ENCODE results near the gene PPP1R10. TPM values are rescaled to one million over a fixed set of nuclear protein-coding genes. Genes with fewer than 3 reads are reported as not detected.

The PPP1R10 gene
- total and polyA plus RNA-seq, 2 of the 13 experiments (the other 11 are each of a cell fraction or from before 2014, with no cell fraction given): 26.3 to 38.4 TPM

DNA sequence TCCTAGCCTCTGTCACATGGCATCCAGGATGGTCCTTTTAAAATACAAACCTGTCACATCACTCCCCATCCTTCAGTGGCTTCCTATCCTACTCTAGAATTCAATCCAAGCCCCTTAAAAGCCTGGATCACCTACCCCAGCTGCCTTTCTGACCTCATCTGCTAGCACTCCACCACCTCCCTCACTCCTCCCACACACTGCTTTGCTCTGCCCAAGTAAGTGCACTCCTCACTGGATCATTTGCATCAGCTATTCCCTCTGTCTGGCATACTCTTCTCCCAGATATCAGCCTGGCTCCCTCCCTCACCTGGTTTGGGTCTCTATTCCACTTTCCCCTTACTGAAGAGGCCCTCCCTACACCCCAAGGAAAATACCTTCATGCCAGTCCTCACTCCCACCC is 40.4 kb upstream of the PPP1R10 start:
- BruUV-seq (replicated peaks): no TSS peak
- intact Hi-C loops (cut with micrococcal nuclease; ENCODE audit: unreplicated experiment) (loop anchor here (5.0 kb wide), 1 partner anchor 40 kb away; the partner anchor contains the start of genes MRPS18B and PPP1R10), in situ Hi-C loops (cut with HindIII; ENCODE audit: extremely low pct_ligation_motif_present, low pct_unique_long_range_greater_than_20kb) (no loop called here)
- Histone ChIP-seq H3K4me2 (ENCODE audit: low read depth, low read length) (no peak overlapping the region), H3K36me3 (replicated peaks in 1 of 2; ENCODE audit: control insufficient read depth in 1 of 2, insufficient read depth in 2 of 2, low read length in 2 of 2) (peaks cover 39 to 72% of the 10 kb centered on the region in 2 experiments), H3K4me1 (ENCODE audit: insufficient read depth, low read length) (peaks cover 53% of the 10 kb centered on the region), H3K27ac (ENCODE audit: extremely low read length, insufficient read depth, low read length) (peak overlapping the region; percentile 80), H3K9me3 (ENCODE audit: low read length) (no peaks in the 10 kb centered on the region), H3K4me3 (replicated peaks in 1 of 3; ENCODE audit: insufficient read depth in 1 of 3, low read depth in 2 of 3, low read length in 3 of 3) (no peak overlapping the region), H3K9ac (ENCODE audit: insufficient read depth, low read depth, low read length) (no peak overlapping the region), H3K79me2 (ENCODE audit: insufficient read depth, low read length) (no peaks in the 10 kb centered on the region), H3K27me3 (ENCODE audit: control insufficient read depth in 1 of 2, insufficient read depth in 2 of 2, low read length in 2 of 2) (no peaks in the 10 kb centered on the region), H2AFZ (ENCODE audit: low read length) (no peak overlapping the region), H4K20me1 (ENCODE audit: insufficient read depth, low read length) (no peaks in the 10 kb centered on the region)
- DNase-seq (ENCODE audit: low spot score): no peak
- TF ChIP-seq SCMH1 (CRISPR knock-in tag; IDR thresholded peaks at IDR 0.05; ENCODE audit: borderline replicate concordance) (no peak), AHR (CRISPR knock-in tag; IDR thresholded peaks at IDR 0.05) (no peak), ZNF652 (CRISPR knock-in tag; IDR thresholded peaks at IDR 0.05; ENCODE audit: borderline replicate concordance, low read depth) (no peak)
- TF ChIP-seq, protein P1, sequence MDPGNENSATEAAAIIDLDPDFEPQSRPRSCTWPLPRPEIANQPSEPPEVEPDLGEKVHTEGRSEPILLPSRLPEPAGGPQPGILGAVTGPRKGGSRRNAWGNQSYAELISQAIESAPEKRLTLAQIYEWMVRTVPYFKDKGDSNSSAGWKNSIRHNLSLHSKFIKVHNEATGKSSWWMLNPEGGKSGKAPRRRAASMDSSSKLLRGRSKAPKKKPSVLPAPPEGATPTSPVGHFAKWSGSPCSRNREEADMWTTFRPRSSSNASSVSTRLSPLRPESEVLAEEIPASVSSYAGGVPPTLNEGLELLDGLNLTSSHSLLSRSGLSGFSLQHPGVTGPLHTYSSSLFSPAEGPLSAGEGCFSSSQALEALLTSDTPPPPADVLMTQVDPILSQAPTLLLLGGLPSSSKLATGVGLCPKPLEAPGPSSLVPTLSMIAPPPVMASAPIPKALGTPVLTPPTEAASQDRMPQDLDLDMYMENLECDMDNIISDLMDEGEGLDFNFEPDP (CRISPR knock-in tag; conservative IDR thresholded peaks at IDR 0.05): 0 out of 2 replicates have a peak, but pooled peaks have one; percentile 13
- ChIA-PET CTCF (ENCODE audit: low intra/inter-chr PET ratio, low total read pairs) (no interaction called here), POLR2A (interaction anchor here (1.4 to 4.8 kb wide), 4 partner anchors 9 to 39 kb away, joined by 3 to 26 read pairs (median 7); partner anchors contain the start of gene DHX16)
- ATAC-seq: 0 out of 3 replicates have a peak, but pooled peaks have one; percentile 2
- no peak for FAIRE-seq

DNA sequence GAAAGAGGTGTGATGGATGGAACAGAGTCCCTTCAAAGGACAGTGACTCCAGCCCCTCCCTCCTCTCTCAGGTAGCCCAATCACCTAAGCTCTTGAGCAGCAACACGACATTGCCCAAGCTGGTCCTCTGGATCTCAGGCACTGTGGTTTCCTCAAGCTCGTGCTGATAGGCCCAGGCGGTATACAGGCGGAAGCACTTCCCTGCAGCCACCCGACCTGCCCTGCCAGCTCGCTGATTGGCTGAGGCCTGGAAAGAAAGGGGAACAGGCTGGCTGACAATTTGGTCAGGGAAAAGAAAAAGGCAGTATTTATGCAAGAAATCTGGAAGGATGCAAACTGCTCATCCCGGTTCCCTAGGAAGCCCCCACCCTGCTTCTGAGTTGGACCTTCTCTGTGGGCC is 39.5 kb upstream of the PPP1R10 start:
- in situ Hi-C loops (cut with HindIII; ENCODE audit: extremely low pct_ligation_motif_present, low pct_unique_long_range_greater_than_20kb) (no loop called here), intact Hi-C loops (cut with micrococcal nuclease; ENCODE audit: unreplicated experiment) (loop anchor here (5.0 kb wide), 1 partner anchor 39 kb away; the partner anchor contains the start of genes MRPS18B and PPP1R10)
- Histone ChIP-seq H3K4me1 (ENCODE audit: insufficient read depth, low read length) (peaks cover 53% of the 10 kb centered on the region), H3K27ac (ENCODE audit: extremely low read length, insufficient read depth, low read length) (peak overlapping the region; percentile 80), H4K20me1 (ENCODE audit: insufficient read depth, low read length) (no peaks in the 10 kb centered on the region), H3K79me2 (ENCODE audit: insufficient read depth, low read length) (no peaks in the 10 kb centered on the region), H3K4me2 (ENCODE audit: low read depth, low read length) (no peak overlapping the region), H2AFZ (ENCODE audit: low read length) (no peak overlapping the region), H3K9ac (ENCODE audit: insufficient read depth, low read depth, low read length) (no peak overlapping the region), H3K36me3 (replicated peaks in 1 of 2; ENCODE audit: control insufficient read depth in 1 of 2, insufficient read depth in 2 of 2, low read length in 2 of 2) (peaks cover 32 to 72% of the 10 kb centered on the region in 2 experiments), H3K4me3 (replicated peaks in 1 of 3; ENCODE audit: insufficient read depth in 1 of 3, low read depth in 2 of 3, low read length in 3 of 3) (no peak overlapping the region), H3K27me3 (ENCODE audit: control insufficient read depth in 1 of 2, insufficient read depth in 2 of 2, low read length in 2 of 2) (no peaks in the 10 kb centered on the region), H3K9me3 (ENCODE audit: low read length) (no peaks in the 10 kb centered on the region)
- CTCF ChIA-PET (ENCODE audit: low intra/inter-chr PET ratio, low total read pairs): no interaction called here
- FAIRE-seq: no peak
- no peak for DNase-seq (ENCODE audit: low spot score)
- POLR2A ChIA-PET: interaction anchor here (1.5 to 4.8 kb wide), 7 partner anchors 8 to 43 kb away, joined by 4 to 36 read pairs (median 9); partner anchors contain the start of genes C6orf136, DHX16, MRPS18B and NRM
- no TSS peak for BruUV-seq (replicated peaks)
- no peak for ATAC-seq
- 90% methylated on average over 7 of the region's 7 CpGs for WGBS (ENCODE audit: low lambda C conversion rate)
- TF ChIP-seq YEATS2 (CRISPR knock-in tag; IDR thresholded peaks at IDR 0.05; ENCODE audit: borderline replicate concordance) (no peak), TGIF2 (CRISPR knock-in tag; IDR thresholded peaks at IDR 0.05) (no peak), STAT5B (CRISPR knock-in tag; IDR thresholded peaks at IDR 0.05) (no peak), SKI (IDR thresholded peaks at IDR 0.05; ENCODE audit: partially characterized antibody) (no peak), MAFG (CRISPR knock-in tag; IDR thresholded peaks at IDR 0.05) (no peak), BCL6 (CRISPR knock-in tag; IDR thresholded peaks at IDR 0.05) (peak; percentile 79), ZNF788 (CRISPR knock-in tag; IDR thresholded peaks at IDR 0.05; ENCODE audit: borderline replicate concordance) (0 out of 2 replicates have a peak, but pooled peaks have one; percentile 48), RFXAP (CRISPR knock-in tag; IDR thresholded peaks at IDR 0.05; ENCODE audit: borderline replicate concordance) (no peak), HMGA1 (CRISPR knock-in tag; conservative IDR thresholded peaks at IDR 0.05) (no peak)
- TF ChIP-seq, protein P2, sequence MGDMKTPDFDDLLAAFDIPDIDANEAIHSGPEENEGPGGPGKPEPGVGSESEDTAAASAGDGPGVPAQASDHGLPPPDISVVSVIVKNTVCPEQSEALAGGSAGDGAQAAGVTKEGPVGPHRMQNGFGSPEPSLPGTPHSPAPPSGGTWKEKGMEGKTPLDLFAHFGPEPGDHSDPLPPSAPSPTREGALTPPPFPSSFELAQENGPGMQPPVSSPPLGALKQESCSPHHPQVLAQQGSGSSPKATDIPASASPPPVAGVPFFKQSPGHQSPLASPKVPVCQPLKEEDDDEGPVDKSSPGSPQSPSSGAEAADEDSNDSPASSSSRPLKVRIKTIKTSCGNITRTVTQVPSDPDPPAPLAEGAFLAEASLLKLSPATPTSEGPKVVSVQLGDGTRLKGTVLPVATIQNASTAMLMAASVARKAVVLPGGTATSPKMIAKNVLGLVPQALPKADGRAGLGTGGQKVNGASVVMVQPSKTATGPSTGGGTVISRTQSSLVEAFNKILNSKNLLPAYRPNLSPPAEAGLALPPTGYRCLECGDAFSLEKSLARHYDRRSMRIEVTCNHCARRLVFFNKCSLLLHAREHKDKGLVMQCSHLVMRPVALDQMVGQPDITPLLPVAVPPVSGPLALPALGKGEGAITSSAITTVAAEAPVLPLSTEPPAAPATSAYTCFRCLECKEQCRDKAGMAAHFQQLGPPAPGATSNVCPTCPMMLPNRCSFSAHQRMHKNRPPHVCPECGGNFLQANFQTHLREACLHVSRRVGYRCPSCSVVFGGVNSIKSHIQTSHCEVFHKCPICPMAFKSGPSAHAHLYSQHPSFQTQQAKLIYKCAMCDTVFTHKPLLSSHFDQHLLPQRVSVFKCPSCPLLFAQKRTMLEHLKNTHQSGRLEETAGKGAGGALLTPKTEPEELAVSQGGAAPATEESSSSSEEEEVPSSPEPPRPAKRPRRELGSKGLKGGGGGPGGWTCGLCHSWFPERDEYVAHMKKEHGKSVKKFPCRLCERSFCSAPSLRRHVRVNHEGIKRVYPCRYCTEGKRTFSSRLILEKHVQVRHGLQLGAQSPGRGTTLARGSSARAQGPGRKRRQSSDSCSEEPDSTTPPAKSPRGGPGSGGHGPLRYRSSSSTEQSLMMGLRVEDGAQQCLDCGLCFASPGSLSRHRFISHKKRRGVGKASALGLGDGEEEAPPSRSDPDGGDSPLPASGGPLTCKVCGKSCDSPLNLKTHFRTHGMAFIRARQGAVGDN (CRISPR knock-in tag; IDR thresholded peaks at IDR 0.05): peak; percentile 50
